ENCODE measurements around the gene EFS. TPM values are rescaled to one million over a fixed set of nuclear protein-coding genes. Genes with fewer than 3 reads are reported as not detected.

Gene EFS
- total RNA-seq, 4 donors from 2014 or later = 10.1 to 21.4 (median 12.8) TPM

DNA sequence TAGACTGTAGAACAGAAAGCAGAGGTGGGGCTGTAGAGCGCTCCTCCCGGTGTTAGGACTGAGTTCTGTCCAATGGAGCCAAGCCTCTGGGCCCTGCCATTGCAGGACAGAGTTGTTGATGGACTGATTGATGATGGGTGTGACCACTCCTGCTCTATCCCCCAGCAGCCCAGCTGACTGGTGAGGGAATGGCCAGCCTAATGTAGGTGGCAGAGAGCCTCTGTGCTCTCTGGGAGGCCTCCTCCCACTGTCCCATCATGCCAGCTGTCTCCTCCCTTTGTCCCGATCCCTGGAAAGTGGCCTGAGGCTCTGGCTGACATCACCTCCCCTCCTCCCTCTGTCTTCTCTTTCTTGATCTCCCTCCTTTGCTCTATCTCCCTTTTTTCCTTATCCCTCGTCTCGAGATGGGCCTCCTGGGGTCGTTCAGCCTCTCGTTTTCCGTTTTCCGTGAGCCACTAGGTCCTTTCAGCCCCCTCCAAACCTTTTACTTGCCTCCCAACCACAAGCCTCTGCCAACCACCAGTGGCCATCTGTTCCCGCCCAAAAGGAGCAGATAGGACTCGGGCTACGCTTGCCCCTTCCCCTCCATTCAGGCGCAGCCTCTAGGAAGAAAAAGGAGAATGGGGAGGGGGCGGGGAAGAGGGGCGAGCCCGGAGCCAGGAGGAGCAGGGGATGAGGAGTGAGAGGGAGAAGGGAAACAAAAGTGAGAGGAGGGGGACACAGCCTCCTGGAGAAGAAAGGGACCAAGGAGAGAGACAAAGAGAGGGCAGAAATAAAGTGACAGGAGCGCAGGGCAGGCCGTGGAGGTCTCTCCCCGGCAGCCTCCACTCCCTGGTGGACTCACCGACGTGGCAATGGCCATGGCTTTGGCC lies 572 bp downstream of the EFS start:
- Histone ChIP-seq H3K27ac (replicated peaks in 1 of 4) (peak overlapping the region; percentile 96 to 98 (median 96)), H3K27me3 (peaks cover 0 to 16% (median 0%) of the 10 kb centered on the region in 4 donors), H3K36me3 (peaks cover 0 to 14% (median 5%) of the 10 kb centered on the region in 4 donors), H3K9me3 (no peaks in the 10 kb centered on the region), H3K4me1 (peaks cover 13 to 79% (median 75%) of the 10 kb centered on the region in 4 donors), H3K4me3 (peak overlapping the region; percentile 61 to 72 (median 66))
- intact Hi-C loops (cut with DNase I) = no loop called here
- DNase-seq (ENCODE audit: extremely low spot score) = no peak
- TF ChIP-seq EP300 (IDR thresholded peaks at IDR 0.05) = no peak
- TF ChIP-seq, protein P1, sequence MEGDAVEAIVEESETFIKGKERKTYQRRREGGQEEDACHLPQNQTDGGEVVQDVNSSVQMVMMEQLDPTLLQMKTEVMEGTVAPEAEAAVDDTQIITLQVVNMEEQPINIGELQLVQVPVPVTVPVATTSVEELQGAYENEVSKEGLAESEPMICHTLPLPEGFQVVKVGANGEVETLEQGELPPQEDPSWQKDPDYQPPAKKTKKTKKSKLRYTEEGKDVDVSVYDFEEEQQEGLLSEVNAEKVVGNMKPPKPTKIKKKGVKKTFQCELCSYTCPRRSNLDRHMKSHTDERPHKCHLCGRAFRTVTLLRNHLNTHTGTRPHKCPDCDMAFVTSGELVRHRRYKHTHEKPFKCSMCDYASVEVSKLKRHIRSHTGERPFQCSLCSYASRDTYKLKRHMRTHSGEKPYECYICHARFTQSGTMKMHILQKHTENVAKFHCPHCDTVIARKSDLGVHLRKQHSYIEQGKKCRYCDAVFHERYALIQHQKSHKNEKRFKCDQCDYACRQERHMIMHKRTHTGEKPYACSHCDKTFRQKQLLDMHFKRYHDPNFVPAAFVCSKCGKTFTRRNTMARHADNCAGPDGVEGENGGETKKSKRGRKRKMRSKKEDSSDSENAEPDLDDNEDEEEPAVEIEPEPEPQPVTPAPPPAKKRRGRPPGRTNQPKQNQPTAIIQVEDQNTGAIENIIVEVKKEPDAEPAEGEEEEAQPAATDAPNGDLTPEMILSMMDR (IDR thresholded peaks at IDR 0.05) = no peak
- no peak for TF ChIP-seq POLR2A (IDR thresholded peaks at IDR 0.05; ENCODE audit: low read depth)
- TF ChIP-seq POLR2AphosphoS5 (IDR thresholded peaks at IDR 0.05) = peak in 1 of 2 donors; percentile 67
- WGBS = 10% methylated on average over 21 of the region's 21 CpGs

DNA sequence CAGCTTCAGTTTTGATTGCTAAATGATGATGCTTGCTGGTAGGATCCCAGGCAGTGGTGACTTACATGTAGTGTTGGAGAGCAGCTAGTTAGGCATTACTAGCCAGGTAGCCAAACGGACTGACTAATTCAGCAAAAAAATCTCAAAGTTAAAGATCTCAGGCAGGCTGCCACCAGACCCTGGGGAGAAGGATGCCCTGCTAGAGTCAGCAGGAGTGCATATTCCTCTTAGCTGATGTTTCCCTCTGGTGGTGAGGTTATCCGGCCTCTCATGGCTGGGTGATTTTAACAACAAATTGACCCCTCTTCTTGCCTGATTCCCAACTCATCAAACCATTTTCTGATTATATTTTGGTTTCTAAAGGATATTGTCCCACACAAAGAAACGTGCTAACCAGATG lies 2.8 kb downstream of the EFS start:
- H3K9me3 ChIP-seq = no peaks in the 10 kb centered on the region
- intact Hi-C loops (cut with DNase I) = no loop called here
- no peak overlapping the region for H3K4me3 ChIP-seq
- TF ChIP-seq POLR2A (IDR thresholded peaks at IDR 0.05; ENCODE audit: low read depth) (no peak), POLR2AphosphoS5 (IDR thresholded peaks at IDR 0.05) (no peak), EP300 (IDR thresholded peaks at IDR 0.05) (no peak)
- TF ChIP-seq, protein P1 (IDR thresholded peaks at IDR 0.05) = peak in 1 of 3 experiments; percentile 15
- 53% methylated on average over 3 of the region's 3 CpGs for WGBS
- peaks cover 0 to 33% (median 13%) of the 10 kb centered on the region in 4 donors for H3K36me3 ChIP-seq
- DNase-seq (ENCODE audit: extremely low spot score) = no peak
- H3K4me1 ChIP-seq = peaks cover 13 to 90% (median 84%) of the 10 kb centered on the region in 4 donors
- peak overlapping the region in 3 of 4 donors; percentile 44 to 57 (median 55) for H3K27ac ChIP-seq (replicated peaks in 1 of 4)
- H3K27me3 ChIP-seq = peaks cover 0 to 16% (median 0%) of the 10 kb centered on the region in 4 donors

DNA sequence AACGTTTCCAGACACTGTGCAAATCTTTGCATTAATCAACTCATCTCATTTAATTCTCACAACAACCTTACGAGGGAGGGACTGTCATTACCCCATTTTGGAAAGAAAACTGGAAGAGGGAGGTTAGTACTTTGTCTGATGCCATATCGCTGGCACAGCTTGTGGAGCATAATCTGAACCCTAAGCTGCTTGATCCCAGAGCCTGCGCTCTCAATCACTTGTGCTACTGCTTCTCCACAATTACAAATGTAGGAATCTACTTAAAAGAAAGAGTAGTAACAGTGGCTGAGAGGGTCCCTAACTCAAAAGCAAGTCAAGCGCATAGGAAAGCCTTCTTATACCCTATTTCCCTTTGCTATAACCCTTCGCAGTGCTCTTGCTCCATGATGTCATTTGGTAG lies 3.2 kb downstream of the EFS start:
- intact Hi-C loops (cut with DNase I) = no loop called here
- Histone ChIP-seq H3K36me3 (peaks cover 0 to 37% (median 15%) of the 10 kb centered on the region in 4 donors), H3K9me3 (no peaks in the 10 kb centered on the region), H3K27ac (replicated peaks in 1 of 4) (peak overlapping the region in 3 of 4 donors; percentile 44 to 57 (median 55)), H3K4me3 (no peak overlapping the region), H3K4me1 (peaks cover 13 to 86% (median 81%) of the 10 kb centered on the region in 4 donors), H3K27me3 (peaks cover 0 to 16% (median 0%) of the 10 kb centered on the region in 4 donors)
- TF ChIP-seq POLR2A (IDR thresholded peaks at IDR 0.05; ENCODE audit: low read depth) = no peak
- TF ChIP-seq, protein P1 (IDR thresholded peaks at IDR 0.05) = no peak
- TF ChIP-seq POLR2AphosphoS5 (IDR thresholded peaks at IDR 0.05) = no peak
- no peak for TF ChIP-seq EP300 (IDR thresholded peaks at IDR 0.05)
- no peak for DNase-seq (ENCODE audit: extremely low spot score)
- WGBS = 73% methylated on average over 6 of the region's 6 CpGs

DNA sequence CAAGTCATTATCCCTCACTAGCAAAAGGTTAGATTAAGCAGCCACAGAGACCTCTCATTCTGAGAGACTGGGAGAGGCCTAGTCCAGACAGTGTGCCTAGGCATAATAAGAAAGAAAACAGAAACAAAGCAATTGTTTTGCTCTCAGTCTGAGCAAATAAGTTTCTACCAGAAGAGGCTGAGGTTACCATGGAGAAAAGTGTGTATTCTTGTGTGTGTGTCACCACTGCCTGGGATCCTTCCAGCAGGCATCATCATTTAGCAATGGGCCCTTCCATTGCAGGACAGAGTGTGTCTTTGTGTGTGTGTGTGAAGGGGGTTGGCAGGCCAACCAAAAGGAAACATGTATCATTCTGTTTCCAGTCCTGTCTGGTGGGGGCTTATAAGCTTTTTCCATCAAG lies 3.7 kb downstream of the EFS start:
- TF ChIP-seq POLR2AphosphoS5 (IDR thresholded peaks at IDR 0.05) (peak; percentile 13 to 51), POLR2A (IDR thresholded peaks at IDR 0.05; ENCODE audit: low read depth) (no peak), EP300 (IDR thresholded peaks at IDR 0.05) (no peak)
- intact Hi-C loops (cut with DNase I) = no loop called here
- H3K27me3 ChIP-seq = peaks cover 0 to 16% (median 0%) of the 10 kb centered on the region in 4 donors
- H3K9me3 ChIP-seq = no peaks in the 10 kb centered on the region
- H3K4me3 ChIP-seq = no peak overlapping the region
- H3K36me3 ChIP-seq = peaks cover 0 to 42% (median 17%) of the 10 kb centered on the region in 4 donors
- peaks cover 13 to 81% (median 77%) of the 10 kb centered on the region in 4 donors for H3K4me1 ChIP-seq
- no peak for DNase-seq (ENCODE audit: extremely low spot score)
- peak overlapping the region in 3 of 4 donors; percentile 52 to 57 (median 55) for H3K27ac ChIP-seq (replicated peaks in 1 of 4)

DNA sequence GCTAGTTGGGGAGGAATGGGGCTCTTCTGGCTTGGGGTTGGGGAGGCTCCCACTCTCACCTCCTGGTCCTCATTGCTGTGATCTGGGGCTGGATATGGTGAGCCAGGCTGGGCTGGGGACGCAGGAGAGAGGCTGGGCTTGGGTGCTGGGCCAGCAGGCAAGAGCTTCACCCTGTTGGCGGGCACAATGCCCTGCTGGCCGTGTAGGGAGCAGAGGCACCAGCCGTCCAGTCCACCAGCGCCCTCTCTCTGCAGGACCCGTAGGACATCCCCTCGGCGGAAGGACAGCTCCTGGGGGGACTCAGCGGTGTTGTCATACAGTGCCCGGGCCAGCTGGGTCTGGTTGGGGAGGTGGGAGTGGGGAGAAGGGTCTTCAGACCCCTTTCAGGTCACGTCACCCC lies 4.5 kb downstream of the EFS start:
- WGBS = 82% methylated on average over 6 of the region's 11 CpGs
- intact Hi-C loops (cut with DNase I) = no loop called here
- Histone ChIP-seq H3K27ac (replicated peaks in 1 of 4) (peak overlapping the region; percentile 26 to 55 (median 47)), H3K4me3 (no peak overlapping the region), H3K9me3 (no peaks in the 10 kb centered on the region), H3K4me1 (peaks cover 8 to 73% (median 69%) of the 10 kb centered on the region in 4 donors), H3K36me3 (peaks cover 0 to 47% (median 18%) of the 10 kb centered on the region in 4 donors), H3K27me3 (peaks cover 0 to 10% (median 0%) of the 10 kb centered on the region in 4 donors)
- TF ChIP-seq EP300 (IDR thresholded peaks at IDR 0.05) (no peak), POLR2A (IDR thresholded peaks at IDR 0.05; ENCODE audit: low read depth) (no peak), POLR2AphosphoS5 (IDR thresholded peaks at IDR 0.05) (no peak)
- TF ChIP-seq, protein P1 (IDR thresholded peaks at IDR 0.05) = peak in 1 of 3 experiments; percentile 4
- DNase-seq (ENCODE audit: extremely low spot score) = no peak
